Measurements from ENCODE around the gene DNHD1. TPM values are rescaled to one million over a fixed set of nuclear protein-coding genes. Genes with fewer than 3 reads are reported as not detected.

The DNHD1 gene
- total and polyA plus RNA-seq, 2 of the 4 experiments (the other 2 are of a cell fraction): 1.8 to 3.6 TPM

DNA sequence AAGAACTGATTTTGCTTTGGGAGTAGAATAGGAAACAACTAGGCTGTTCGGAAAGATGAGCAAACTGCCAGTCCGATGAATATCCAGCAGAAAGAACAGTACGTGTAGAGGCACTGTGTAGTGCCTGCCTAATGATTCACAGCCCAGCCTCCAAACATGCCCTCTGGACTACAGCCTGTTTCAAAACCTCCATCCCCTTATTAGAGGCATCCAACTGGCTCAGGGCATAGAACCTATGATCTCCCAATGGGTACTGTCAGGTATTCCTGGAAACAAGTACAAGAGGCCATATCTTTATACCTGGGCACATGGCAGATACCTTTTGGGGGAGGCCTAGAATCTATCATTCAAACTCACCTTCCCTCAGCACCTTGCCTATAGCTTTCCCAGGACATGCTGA, 101.5 kb downstream of the DNHD1 start:
- no TSS peak for BruUV-seq (replicated peaks)
- Histone ChIP-seq H3K56ac (ENCODE audit: extremely low read depth, insufficient read depth, low read length) (no peak overlapping the region), H3K4ac (ENCODE audit: low read depth, low read length) (no peak overlapping the region), H3K4me2 (ENCODE audit: low read depth, low read length) (no peak overlapping the region), H3K18ac (ENCODE audit: low read depth, low read length) (no peak overlapping the region), H2BK5ac (ENCODE audit: low read depth, low read length, poor library complexity, severe bottlenecking) (no peak overlapping the region), H2BK120ac (ENCODE audit: low read depth, low read length) (no peak overlapping the region), H3K9me3 (ENCODE audit: control insufficient read depth, insufficient read depth, low read length) (no peaks in the 10 kb centered on the region), H3K4me3 (ENCODE audit: insufficient read depth, low read depth, low read length) (no peak overlapping the region), H2AFZ (replicated peaks; ENCODE audit: low read length, poor library complexity) (no peak overlapping the region), H3K23ac (ENCODE audit: low read depth, low read length) (no peak overlapping the region), H3K9ac (ENCODE audit: low read depth, low read length) (no peak overlapping the region), H4K8ac (ENCODE audit: low read depth in 2 of 2, low read length in 2 of 2) (no peak overlapping the region), H3K36me3 (ENCODE audit: control insufficient read depth, insufficient read depth, low read length) (peaks cover 46% of the 10 kb centered on the region), H2BK20ac (ENCODE audit: low read depth, low read length) (no peak overlapping the region), H3K9me1 (ENCODE audit: insufficient read depth, low read length) (peaks cover 14% of the 10 kb centered on the region), H3K27me3 (ENCODE audit: control insufficient read depth, insufficient read depth, low read length) (no peaks in the 10 kb centered on the region), H2BK15ac (ENCODE audit: low read depth, low read length) (no peak overlapping the region), H2AK9ac (replicated peaks; ENCODE audit: low read depth, low read length, poor library complexity) (no peak overlapping the region), H3K4me1 (ENCODE audit: control insufficient read depth, insufficient read depth, low read length) (peaks cover 5% of the 10 kb centered on the region; the same call in 1 of the 2 replicates), H4K20me1 (ENCODE audit: insufficient read depth, low read length) (peaks cover 3% of the 10 kb centered on the region; the same call in 1 of the 2 replicates), H4K91ac (ENCODE audit: insufficient read depth, low read depth, low read length) (no peak overlapping the region), H4K5ac (ENCODE audit: low read depth, low read length) (no peak overlapping the region), H2AK5ac (ENCODE audit: low read depth, low read length) (no peak overlapping the region), H3K14ac (replicated peaks; ENCODE audit: low read depth, low read length) (no peak overlapping the region), H3K79me1 (ENCODE audit: low read depth in 1 of 2, low read length in 2 of 2) (peaks cover 28 to 77% of the 10 kb centered on the region in 2 experiments), H3K27ac (ENCODE audit: insufficient read depth, low read length) (no peak overlapping the region)
- TF ChIP-seq POLR2A (IDR thresholded peaks at IDR 0.05; ENCODE audit: low read depth, low read length): no peak
- no peak for TF ChIP-seq MXI1 (IDR thresholded peaks at IDR 0.05; ENCODE audit: borderline replicate concordance, low read depth, low read length)
- no peak for TF ChIP-seq BHLHE40 (IDR thresholded peaks at IDR 0.05; ENCODE audit: low read depth, low read length)
- TF ChIP-seq, protein P1, sequence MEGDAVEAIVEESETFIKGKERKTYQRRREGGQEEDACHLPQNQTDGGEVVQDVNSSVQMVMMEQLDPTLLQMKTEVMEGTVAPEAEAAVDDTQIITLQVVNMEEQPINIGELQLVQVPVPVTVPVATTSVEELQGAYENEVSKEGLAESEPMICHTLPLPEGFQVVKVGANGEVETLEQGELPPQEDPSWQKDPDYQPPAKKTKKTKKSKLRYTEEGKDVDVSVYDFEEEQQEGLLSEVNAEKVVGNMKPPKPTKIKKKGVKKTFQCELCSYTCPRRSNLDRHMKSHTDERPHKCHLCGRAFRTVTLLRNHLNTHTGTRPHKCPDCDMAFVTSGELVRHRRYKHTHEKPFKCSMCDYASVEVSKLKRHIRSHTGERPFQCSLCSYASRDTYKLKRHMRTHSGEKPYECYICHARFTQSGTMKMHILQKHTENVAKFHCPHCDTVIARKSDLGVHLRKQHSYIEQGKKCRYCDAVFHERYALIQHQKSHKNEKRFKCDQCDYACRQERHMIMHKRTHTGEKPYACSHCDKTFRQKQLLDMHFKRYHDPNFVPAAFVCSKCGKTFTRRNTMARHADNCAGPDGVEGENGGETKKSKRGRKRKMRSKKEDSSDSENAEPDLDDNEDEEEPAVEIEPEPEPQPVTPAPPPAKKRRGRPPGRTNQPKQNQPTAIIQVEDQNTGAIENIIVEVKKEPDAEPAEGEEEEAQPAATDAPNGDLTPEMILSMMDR (conservative IDR thresholded peaks at IDR 0.05; ENCODE audit: low read depth, low read length): no peak
- no peak for TF ChIP-seq SMC3 (IDR thresholded peaks at IDR 0.05; ENCODE audit: low read depth, low read length)
- TF ChIP-seq FOS (IDR thresholded peaks at IDR 0.05; ENCODE audit: low read depth, low read length): no peak
- TF ChIP-seq CHD1 (IDR thresholded peaks at IDR 0.05; ENCODE audit: low read depth, low read length): no peak
- no peak for TF ChIP-seq MAZ (IDR thresholded peaks at IDR 0.05; ENCODE audit: borderline replicate concordance, low read depth, low read length)
- no peak for TF ChIP-seq RAD21 (IDR thresholded peaks at IDR 0.05; ENCODE audit: low read length)
- TF ChIP-seq RCOR1 (IDR thresholded peaks at IDR 0.05; ENCODE audit: insufficient replicate concordance, low read length): no peak
- TF ChIP-seq MAFK (IDR thresholded peaks at IDR 0.05; ENCODE audit: low read depth, low read length): no peak
- no peak for TF ChIP-seq NFE2L2 (IDR thresholded peaks at IDR 0.05; ENCODE audit: low read depth, low read length)
- TF ChIP-seq RFX5 (IDR thresholded peaks at IDR 0.05; ENCODE audit: low read depth, low read length): no peak
- TF ChIP-seq, protein P2, sequence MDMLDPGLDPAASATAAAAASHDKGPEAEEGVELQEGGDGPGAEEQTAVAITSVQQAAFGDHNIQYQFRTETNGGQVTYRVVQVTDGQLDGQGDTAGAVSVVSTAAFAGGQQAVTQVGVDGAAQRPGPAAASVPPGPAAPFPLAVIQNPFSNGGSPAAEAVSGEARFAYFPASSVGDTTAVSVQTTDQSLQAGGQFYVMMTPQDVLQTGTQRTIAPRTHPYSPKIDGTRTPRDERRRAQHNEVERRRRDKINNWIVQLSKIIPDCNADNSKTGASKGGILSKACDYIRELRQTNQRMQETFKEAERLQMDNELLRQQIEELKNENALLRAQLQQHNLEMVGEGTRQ (IDR thresholded peaks at IDR 0.05; ENCODE audit: low read depth, low read length): no peak
- no peak for TF ChIP-seq CEBPB (IDR thresholded peaks at IDR 0.05; ENCODE audit: low read depth, low read length)
- TF ChIP-seq, protein P3, sequence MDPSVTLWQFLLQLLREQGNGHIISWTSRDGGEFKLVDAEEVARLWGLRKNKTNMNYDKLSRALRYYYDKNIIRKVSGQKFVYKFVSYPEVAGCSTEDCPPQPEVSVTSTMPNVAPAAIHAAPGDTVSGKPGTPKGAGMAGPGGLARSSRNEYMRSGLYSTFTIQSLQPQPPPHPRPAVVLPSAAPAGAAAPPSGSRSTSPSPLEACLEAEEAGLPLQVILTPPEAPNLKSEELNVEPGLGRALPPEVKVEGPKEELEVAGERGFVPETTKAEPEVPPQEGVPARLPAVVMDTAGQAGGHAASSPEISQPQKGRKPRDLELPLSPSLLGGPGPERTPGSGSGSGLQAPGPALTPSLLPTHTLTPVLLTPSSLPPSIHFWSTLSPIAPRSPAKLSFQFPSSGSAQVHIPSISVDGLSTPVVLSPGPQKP (IDR thresholded peaks at IDR 0.05; ENCODE audit: borderline replicate concordance, low read depth, low read length): no peak
- ChIA-PET POLR2A (ENCODE audit: unreplicated experiment) (no interaction called here), CTCF (no interaction called here)
- WGBS, 2 experiments (ENCODE audit: extremely low coverage in 2 of 2, insufficient read length in 1 of 2): no CpG with 5 or more reads among the region's 3 CpGs
- intact Hi-C loops (cut with micrococcal nuclease): no loop called here
- ATAC-seq (ENCODE audit: low read depth): no peak
- no peak for DNase-seq
- dilution Hi-C loops (cut with HindIII; ENCODE audit: low sequenced_read_pairs, unreplicated experiment): no loop called here
- in situ Hi-C loops (cut with MboI; ENCODE audit: low sequenced_read_pairs): no loop called here
